Measurements from ENCODE around the gene TRMT1. TPM values are rescaled to one million over a fixed set of nuclear protein-coding genes. Genes with fewer than 3 reads are reported as not detected.

Gene TRMT1
- total and polyA plus RNA-seq, 4 donors: 11.8 to 47.5 (median 32.5) TPM

DNA sequence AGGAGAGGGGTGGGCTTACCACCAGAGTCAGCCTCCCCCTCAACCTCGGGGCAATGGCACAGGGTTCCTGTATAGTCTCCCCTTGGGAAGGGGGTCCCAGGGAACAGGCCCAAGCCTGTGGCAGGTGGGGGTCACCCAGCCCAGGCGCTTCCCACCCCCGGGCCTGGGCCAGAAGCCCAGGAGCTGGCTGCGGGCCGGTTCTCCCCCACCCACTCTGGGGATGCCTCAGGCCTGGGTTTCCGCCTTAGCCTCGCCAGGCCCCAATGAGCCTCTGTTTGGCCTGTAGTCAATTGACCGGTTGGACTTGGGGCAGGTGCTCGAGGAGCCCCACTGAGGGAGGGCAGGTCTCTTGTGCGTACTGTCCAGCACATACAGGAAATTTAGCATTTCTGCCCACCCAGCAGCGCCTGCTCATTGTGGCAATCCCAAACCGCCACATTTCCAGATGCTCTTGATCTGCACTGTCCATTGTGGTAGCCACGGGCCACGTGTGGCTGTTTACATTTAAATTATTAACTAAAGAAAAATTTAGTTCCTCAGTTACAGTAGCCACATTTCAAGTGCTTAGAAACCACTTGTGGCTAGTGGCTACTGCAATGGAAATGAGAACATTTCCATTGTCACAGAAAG lies 23.8 kb downstream of the TRMT1 start:
- Histone ChIP-seq H3K9me3 (ENCODE audit: control insufficient read depth, insufficient read depth, low read length) (no peaks in the 10 kb centered on the region), H3K27me3 (ENCODE audit: control insufficient read depth, insufficient read depth, low read length) (peaks cover 25% of the 10 kb centered on the region), H3K27ac (ENCODE audit: low read depth, low read length) (peak overlapping the region; percentile 91), H3K4me1 (ENCODE audit: control insufficient read depth, insufficient read depth, low read length) (peaks cover 90% of the 10 kb centered on the region), H3K36me3 (ENCODE audit: control insufficient read depth, insufficient read depth, low read length) (peaks cover 74% of the 10 kb centered on the region), H3K4me3 (ENCODE audit: low read depth, low read length) (no peak overlapping the region)
- WGBS (ENCODE audit: insufficient coverage): 31% methylated on average over 12 of the region's 14 CpGs
- DNase-seq (ENCODE audit: low read depth in 4 of 6, low spot score in 6 of 6): no peak

DNA sequence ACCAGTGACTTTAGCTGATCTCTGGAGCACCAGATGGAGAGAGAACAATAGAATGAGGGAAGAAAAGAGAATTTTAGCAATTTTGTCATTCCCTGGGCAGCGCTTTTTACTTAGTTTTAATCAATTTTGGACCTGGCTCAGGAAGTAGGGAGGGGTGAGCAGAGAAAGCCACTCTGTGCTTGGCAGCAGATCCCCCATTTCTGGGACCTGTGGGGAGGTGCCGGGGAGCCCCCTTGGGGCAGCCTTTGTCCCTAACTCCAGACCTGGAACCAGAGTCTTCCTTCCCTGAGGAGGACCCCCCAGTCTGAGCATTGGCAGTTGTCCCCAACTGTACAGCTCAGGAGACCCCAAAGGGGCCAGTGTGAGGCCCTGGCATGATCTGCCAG lies 24.4 kb downstream of the TRMT1 start:
- peaks cover 80% of the 10 kb centered on the region for H3K36me3 ChIP-seq (ENCODE audit: control insufficient read depth, insufficient read depth, low read length)
- H3K4me1 ChIP-seq (ENCODE audit: control insufficient read depth, insufficient read depth, low read length): peaks cover 88% of the 10 kb centered on the region
- peak overlapping the region; percentile 91 for H3K27ac ChIP-seq (ENCODE audit: low read depth, low read length)
- H3K9me3 ChIP-seq (ENCODE audit: control insufficient read depth, insufficient read depth, low read length): no peaks in the 10 kb centered on the region
- H3K27me3 ChIP-seq (ENCODE audit: control insufficient read depth, insufficient read depth, low read length): peaks cover 21% of the 10 kb centered on the region
- peak in 2 of 6 donors; percentile 64 to 75 for DNase-seq (ENCODE audit: low read depth in 4 of 6, low spot score in 6 of 6)
- 25% methylated on average over 2 of the region's 2 CpGs for WGBS (ENCODE audit: insufficient coverage)
- no peak overlapping the region for H3K4me3 ChIP-seq (ENCODE audit: low read depth, low read length)

DNA sequence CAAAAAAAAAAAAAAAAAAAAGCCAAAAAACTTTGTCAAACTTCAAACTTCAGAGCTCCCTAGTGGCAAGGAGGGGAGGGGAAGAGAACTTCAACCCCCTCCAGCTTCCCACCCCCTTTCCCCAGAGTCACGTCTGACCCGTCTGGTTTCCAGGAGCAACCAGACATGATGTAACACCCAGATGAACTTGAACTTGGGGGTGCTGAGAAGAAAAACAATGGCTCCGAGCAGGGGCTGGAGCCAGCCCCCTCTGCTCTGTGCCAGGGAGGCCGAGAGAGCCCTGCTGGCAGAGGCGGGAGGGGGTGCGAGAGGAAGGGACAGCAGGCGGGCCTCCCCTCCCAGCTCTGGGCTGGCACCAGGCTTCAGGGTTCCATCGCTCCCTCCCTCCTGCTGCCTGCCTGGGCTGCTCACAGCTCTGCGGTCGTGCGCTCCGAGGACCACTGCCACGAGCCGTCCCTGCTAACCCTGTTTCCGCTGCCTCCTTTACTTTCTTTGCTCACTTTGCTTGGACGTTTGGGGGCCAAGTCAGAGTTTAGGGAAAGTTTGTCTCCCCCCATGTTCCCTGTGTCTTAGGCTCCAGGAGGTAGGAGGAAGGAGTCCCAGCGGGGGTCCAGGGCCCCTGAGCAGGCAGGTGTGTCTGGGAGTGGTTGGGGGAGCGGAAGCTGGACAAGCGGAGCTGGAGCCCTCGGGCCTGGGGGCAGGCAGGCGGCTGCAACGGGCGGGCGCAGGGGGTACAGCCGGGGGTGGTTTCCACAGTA lies 25.0 kb downstream of the TRMT1 start:
- Histone ChIP-seq H3K27ac (ENCODE audit: low read depth, low read length) (peak overlapping the region; percentile 91), H3K36me3 (ENCODE audit: control insufficient read depth, insufficient read depth, low read length) (peaks cover 86% of the 10 kb centered on the region), H3K27me3 (ENCODE audit: control insufficient read depth, insufficient read depth, low read length) (peaks cover 19% of the 10 kb centered on the region), H3K4me1 (ENCODE audit: control insufficient read depth, insufficient read depth, low read length) (peaks cover 91% of the 10 kb centered on the region), H3K4me3 (ENCODE audit: low read depth, low read length) (no peak overlapping the region), H3K9me3 (ENCODE audit: control insufficient read depth, insufficient read depth, low read length) (no peaks in the 10 kb centered on the region)
- peak in 5 of 6 donors; percentile 66 to 96 (median 81) for DNase-seq (ENCODE audit: low read depth in 4 of 6, low spot score in 6 of 6)
- 8% methylated on average over 20 of the region's 25 CpGs for WGBS (ENCODE audit: insufficient coverage)

DNA sequence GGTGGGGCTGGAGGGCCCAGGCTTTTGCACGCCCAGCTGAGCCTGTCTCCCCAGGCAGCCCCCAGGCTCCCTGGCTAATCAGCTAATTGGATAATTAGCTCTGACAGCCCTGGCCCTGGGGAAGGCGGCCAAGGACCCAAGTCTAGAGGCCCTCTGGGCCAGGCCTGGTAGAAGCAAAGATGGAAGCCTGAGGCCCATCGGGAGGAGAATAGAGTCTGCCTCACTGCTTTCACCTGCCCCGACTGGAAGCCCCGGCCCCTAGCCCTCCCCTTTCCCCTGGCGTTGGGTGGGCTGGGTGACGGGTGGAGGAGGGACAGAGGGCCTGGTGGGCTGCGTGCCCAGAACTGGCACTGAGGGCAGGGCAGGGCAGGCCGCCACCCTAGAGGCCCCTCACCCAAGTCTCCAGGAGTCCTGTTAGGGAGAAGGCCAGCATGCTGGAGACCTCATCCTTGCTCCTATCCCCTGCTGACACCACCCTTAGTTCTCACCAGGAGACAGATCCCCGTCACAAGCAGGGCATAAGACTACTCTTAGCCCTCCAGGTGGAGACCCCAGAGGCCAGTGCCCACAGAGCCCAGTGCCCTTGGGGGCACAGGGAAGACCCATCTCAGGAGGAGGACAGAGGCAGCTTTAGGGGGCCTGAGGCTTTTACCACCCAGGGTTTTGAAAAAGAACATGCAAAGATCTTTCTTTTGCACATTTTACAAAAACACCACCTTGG lies 25.9 kb downstream of the TRMT1 start:
- peaks cover 82% of the 10 kb centered on the region for H3K36me3 ChIP-seq (ENCODE audit: control insufficient read depth, insufficient read depth, low read length)
- H3K4me3 ChIP-seq (ENCODE audit: low read depth, low read length): no peak overlapping the region
- WGBS (ENCODE audit: insufficient coverage): 55% methylated on average over 5 of the region's 10 CpGs
- H3K4me1 ChIP-seq (ENCODE audit: control insufficient read depth, insufficient read depth, low read length): peaks cover 91% of the 10 kb centered on the region
- H3K27ac ChIP-seq (ENCODE audit: low read depth, low read length): peak overlapping the region; percentile 91
- H3K9me3 ChIP-seq (ENCODE audit: control insufficient read depth, insufficient read depth, low read length): no peaks in the 10 kb centered on the region
- peak in 1 of 6 donors; percentile 71 for DNase-seq (ENCODE audit: low read depth in 4 of 6, low spot score in 6 of 6)
- H3K27me3 ChIP-seq (ENCODE audit: control insufficient read depth, insufficient read depth, low read length): peaks cover 10% of the 10 kb centered on the region

DNA sequence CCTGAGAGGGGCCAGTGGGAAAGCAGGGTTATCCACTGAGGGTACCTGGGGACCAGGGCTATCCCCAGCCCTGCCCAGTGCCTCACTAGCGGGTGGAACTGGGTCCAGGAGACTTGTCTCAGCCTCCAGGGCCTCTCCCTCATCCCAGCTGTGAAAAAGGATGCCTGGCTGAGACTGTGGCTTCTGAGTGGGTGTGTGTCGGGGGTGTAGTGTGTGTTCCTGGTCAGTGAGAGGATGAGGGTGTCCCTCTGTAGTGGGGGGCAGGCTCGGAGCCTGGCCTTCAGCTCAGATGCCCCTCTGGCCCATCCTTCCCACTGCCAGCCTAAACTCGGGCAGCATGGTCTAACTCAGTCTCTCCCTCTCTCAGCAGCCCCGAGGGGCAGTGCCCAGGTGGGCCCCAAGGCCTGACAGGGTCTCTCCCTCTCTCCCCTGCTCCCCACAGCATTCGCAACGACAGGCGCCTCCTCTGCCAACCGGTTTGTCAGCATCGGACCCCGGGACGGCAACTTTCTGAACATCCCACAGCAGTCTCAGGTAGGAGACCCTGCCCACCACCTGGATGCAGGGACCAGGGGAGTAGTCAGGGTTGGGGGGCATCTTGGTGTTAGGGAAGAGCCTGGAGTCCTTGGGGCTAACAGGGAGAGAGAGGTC lies 26.6 kb downstream of the TRMT1 start:
- Histone ChIP-seq H3K4me1 (ENCODE audit: control insufficient read depth, insufficient read depth, low read length) (peaks cover 90% of the 10 kb centered on the region), H3K9me3 (ENCODE audit: control insufficient read depth, insufficient read depth, low read length) (no peaks in the 10 kb centered on the region), H3K4me3 (ENCODE audit: low read depth, low read length) (no peak overlapping the region), H3K36me3 (ENCODE audit: control insufficient read depth, insufficient read depth, low read length) (peaks cover 82% of the 10 kb centered on the region), H3K27ac (ENCODE audit: low read depth, low read length) (peak overlapping the region; percentile 91), H3K27me3 (ENCODE audit: control insufficient read depth, insufficient read depth, low read length) (peaks cover 5% of the 10 kb centered on the region)
- 61% methylated on average over 9 of the region's 12 CpGs for WGBS (ENCODE audit: insufficient coverage)
- no peak for DNase-seq (ENCODE audit: low read depth in 4 of 6, low spot score in 6 of 6)

DNA sequence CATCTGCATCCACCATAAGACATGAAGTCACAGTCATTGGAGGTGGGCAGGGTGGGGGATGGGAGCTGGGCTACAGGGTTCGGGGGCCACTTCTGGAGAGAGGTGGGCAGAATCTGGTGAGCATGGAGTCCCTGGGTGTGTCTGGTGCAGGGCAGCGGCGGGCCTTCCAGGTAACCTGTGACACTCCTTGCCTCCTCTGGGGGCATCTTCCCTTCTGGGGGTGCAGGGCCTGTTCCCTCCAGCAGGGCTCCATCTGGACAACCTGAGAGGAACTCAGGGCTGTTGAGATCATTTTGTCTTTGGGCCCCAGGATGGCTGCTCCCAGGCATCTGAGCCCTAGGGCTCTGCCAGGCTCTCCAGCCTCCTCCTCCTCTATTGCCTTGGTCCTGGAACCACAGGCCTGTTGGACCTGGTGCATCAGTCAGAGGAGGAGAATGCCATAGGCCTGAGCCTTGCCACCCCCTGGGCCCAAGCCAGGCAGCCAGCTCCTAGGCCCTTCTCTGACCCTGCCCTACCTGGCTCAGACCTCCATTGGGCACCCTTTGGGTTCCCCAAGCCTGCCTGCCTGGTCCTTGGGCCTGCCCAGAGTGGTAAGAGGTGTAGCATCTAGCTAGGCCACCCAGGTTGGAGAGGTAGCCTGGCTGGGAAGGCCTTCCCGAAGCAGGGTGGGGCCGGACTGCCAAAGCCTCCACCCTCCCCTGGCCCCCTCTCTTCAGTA lies 27.2 kb downstream of the TRMT1 start:
- Histone ChIP-seq H3K4me1 (ENCODE audit: control insufficient read depth, insufficient read depth, low read length) (peaks cover 83% of the 10 kb centered on the region), H3K27ac (ENCODE audit: low read depth, low read length) (peak overlapping the region; percentile 91), H3K9me3 (ENCODE audit: control insufficient read depth, insufficient read depth, low read length) (no peaks in the 10 kb centered on the region), H3K36me3 (ENCODE audit: control insufficient read depth, insufficient read depth, low read length) (peaks cover 78% of the 10 kb centered on the region), H3K4me3 (ENCODE audit: low read depth, low read length) (no peak overlapping the region), H3K27me3 (ENCODE audit: control insufficient read depth, insufficient read depth, low read length) (peaks cover 4% of the 10 kb centered on the region)
- WGBS (ENCODE audit: insufficient coverage): 77% methylated on average over 4 of the region's 5 CpGs
- DNase-seq (ENCODE audit: low read depth in 4 of 6, low spot score in 6 of 6): no peak

DNA sequence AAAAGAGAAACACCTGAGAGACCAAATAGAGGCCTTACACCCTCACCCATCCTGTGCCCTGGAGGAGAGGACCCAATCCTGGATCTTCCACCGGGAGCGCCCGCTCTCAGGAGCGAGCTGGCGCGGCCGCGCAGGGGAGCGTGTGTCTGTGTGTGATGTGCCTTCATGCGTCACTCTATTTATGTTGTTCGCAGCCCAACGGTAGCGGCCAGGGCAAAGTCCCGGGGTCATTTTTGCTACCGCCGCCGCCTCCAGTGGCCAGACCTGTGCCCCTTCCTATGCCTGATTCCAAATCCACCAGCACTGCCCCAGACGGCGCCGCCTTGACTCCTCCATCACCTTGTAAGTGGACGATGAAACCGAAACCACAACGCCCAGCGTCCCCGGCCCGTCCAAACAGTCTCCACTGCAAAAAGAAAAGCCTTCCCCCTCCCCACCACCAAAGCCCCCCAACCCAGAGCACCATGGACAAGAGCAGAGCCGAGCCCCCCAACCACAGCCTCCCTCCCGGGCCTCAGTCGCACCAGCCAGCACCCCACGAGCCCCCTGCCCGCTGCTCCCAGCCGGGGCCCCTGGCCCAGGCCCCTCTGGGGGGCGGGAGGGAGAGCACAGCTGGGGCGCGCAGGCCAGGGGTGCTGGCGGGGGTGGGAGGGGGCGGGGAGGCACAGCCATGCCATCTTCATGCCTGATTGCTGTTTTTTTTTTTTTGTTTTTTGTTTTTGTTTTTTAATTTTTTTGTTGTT lies 28.6 kb downstream of the TRMT1 start:
- Histone ChIP-seq H3K9me3 (ENCODE audit: control insufficient read depth, insufficient read depth, low read length) (no peaks in the 10 kb centered on the region), H3K4me3 (ENCODE audit: low read depth, low read length) (no peak overlapping the region), H3K36me3 (ENCODE audit: control insufficient read depth, insufficient read depth, low read length) (peaks cover 82% of the 10 kb centered on the region), H3K27ac (ENCODE audit: low read depth, low read length) (peak overlapping the region; percentile 91), H3K27me3 (ENCODE audit: control insufficient read depth, insufficient read depth, low read length) (peaks cover 4% of the 10 kb centered on the region), H3K4me1 (ENCODE audit: control insufficient read depth, insufficient read depth, low read length) (peaks cover 79% of the 10 kb centered on the region)
- DNase-seq (ENCODE audit: low read depth in 4 of 6, low spot score in 6 of 6): no peak
- WGBS (ENCODE audit: insufficient coverage): 73% methylated on average over 27 of the region's 37 CpGs

DNA sequence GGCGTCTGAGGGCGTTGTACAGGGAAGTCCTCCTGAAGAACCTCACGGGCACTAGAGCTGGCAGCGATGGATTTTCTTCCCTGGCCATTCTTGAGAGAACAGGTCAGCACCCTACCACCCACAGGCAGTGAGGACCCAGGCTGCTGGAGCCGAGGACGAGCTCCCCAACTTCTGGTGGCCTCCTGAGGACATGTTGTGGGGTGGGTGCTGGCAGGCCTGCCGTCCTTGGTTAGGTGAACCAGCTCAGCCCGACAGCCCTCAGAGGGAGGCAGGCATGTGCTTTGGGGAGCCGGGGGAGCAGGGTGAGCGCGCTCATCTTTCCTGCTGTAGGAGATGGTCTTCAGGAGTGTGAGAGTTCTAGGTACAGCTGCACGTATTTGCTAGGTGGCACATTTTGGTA lies 29.2 kb downstream of the TRMT1 start:
- no peak overlapping the region for H3K4me3 ChIP-seq (ENCODE audit: low read depth, low read length)
- WGBS (ENCODE audit: insufficient coverage): 89% methylated on average over 8 of the region's 12 CpGs
- H3K27ac ChIP-seq (ENCODE audit: low read depth, low read length): no peak overlapping the region
- peaks cover 84% of the 10 kb centered on the region for H3K36me3 ChIP-seq (ENCODE audit: control insufficient read depth, insufficient read depth, low read length)
- no peaks in the 10 kb centered on the region for H3K9me3 ChIP-seq (ENCODE audit: control insufficient read depth, insufficient read depth, low read length)
- peaks cover 79% of the 10 kb centered on the region for H3K4me1 ChIP-seq (ENCODE audit: control insufficient read depth, insufficient read depth, low read length)
- H3K27me3 ChIP-seq (ENCODE audit: control insufficient read depth, insufficient read depth, low read length): peaks cover 4% of the 10 kb centered on the region
- DNase-seq (ENCODE audit: low read depth in 4 of 6, low spot score in 6 of 6): no peak

Data from spinal cord (tissue), 10 donors.